Activated CD8-positive, alpha-beta T cell treated with anti-CD3 and anti-CD28 coated beads for 36 hours (primary cell): ENCODE results near the gene MARCHF9. TPM values are rescaled to one million over a fixed set of nuclear protein-coding genes. Genes with fewer than 3 reads are reported as not detected.

Experiments used
- ATAC-seq: fragments of 200-7000 bp; cut with Tn5 transposase; one replicate; pipeline ENCODE4 v1.10.0; 2021; ENCODE audit warnings: mild to moderate bottlenecking, moderate library complexity
- CTCF ChIA-PET: fragments of 350-600 bp; sonication (Branson Sonifier 250); formaldehyde crosslinking; loops from one replicate; lab custom pipeline; 2021; ENCODE audit warnings: antibody characterized with exemption; lab: Charles Lee
- POLR2A ChIA-PET: fragments of 350-600 bp; sonication (Branson Sonifier 250); formaldehyde crosslinking; loops from one replicate; lab custom pipeline; 2021; ENCODE audit warnings: antibody characterized with exemption; lab: Charles Lee
- DNase-seq: peaks from one replicate; pipeline ENCODE4 v3.0.0-alpha.2; 2020
- H3K27ac Mint-ChIP-seq: one replicate; pipeline ENCODE4 v1.8.0; 2021; ENCODE audit warnings: mild to moderate bottlenecking, mixed read lengths
- H3K27me3 Mint-ChIP-seq: one replicate; pipeline ENCODE4 v1.8.0; 2021; ENCODE audit warnings: mixed read lengths
- H3K36me3 Mint-ChIP-seq: one replicate; pipeline ENCODE4 v1.8.0; 2021; ENCODE audit warnings: low read depth, mixed read lengths
- H3K4me1 Mint-ChIP-seq: one replicate; pipeline ENCODE4 v1.8.0; 2021; ENCODE audit warnings: low read depth, mixed read lengths
- H3K4me3 Mint-ChIP-seq: one replicate; pipeline ENCODE4 v1.8.0; 2021; ENCODE audit warnings: mild to moderate bottlenecking, moderate library complexity, mixed read lengths
- H3K9me3 Mint-ChIP-seq: one replicate; pipeline ENCODE4 v1.8.0; 2021; ENCODE audit warnings: mixed read lengths
- intact Hi-C: fragments of 100-400 bp; cut with micrococcal nuclease; formaldehyde crosslinking; loops from one replicate; pipeline ENCODE4 v1.10.0; 2022
- total RNA-seq, 2 experiments: library from RNA; stranded (reverse); gene quantifications; one replicate each; pipeline ENCODE4 v1.2.3, GENCODE V29; 2021
- TF ChIP-seq, protein P1 (sequence below): fragments of 200-600 bp; IDR thresholded peaks from one replicate; pipeline ENCODE4 v1.8.0; 2022; ENCODE audit warnings: antibody characterized with exemption, mild to moderate bottlenecking

Gene MARCHF9
- total RNA-seq, 2 experiments from 2014 or later = 23.4 to 24.3 TPM

DNA sequence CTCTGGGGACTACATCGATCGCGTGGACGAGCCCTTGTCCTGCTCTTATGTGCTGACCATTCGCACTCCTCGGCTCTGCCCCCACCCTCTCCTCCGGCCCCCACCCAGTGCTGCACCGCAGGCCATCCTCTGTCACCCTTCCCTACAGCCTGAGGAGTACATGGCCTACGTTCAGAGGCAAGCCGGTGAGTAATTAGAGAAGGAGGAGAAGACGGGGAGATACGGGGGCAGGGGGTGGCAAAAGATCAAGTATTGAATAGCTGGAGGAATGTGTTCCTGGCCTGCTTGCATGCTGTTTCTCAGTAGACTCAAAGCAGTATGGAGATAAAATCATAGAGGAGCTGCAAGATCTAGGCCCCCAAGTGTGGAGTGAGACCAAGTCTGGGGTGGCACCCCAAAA lies 39.1 kb upstream of the MARCHF9 start:
- DNase-seq (no peak), ATAC-seq (no peak)
- Mint-ChIP-seq H3K36me3 (peaks cover 23% of the 10 kb centered on the region), H3K4me3 (no peak overlapping the region), H3K27ac (no peak overlapping the region), H3K4me1 (no peaks in the 10 kb centered on the region), H3K27me3 (no peaks in the 10 kb centered on the region), H3K9me3 (no peaks in the 10 kb centered on the region)
- ChIA-PET CTCF (no interaction called here), POLR2A (no interaction called here)
- TF ChIP-seq, protein P1, sequence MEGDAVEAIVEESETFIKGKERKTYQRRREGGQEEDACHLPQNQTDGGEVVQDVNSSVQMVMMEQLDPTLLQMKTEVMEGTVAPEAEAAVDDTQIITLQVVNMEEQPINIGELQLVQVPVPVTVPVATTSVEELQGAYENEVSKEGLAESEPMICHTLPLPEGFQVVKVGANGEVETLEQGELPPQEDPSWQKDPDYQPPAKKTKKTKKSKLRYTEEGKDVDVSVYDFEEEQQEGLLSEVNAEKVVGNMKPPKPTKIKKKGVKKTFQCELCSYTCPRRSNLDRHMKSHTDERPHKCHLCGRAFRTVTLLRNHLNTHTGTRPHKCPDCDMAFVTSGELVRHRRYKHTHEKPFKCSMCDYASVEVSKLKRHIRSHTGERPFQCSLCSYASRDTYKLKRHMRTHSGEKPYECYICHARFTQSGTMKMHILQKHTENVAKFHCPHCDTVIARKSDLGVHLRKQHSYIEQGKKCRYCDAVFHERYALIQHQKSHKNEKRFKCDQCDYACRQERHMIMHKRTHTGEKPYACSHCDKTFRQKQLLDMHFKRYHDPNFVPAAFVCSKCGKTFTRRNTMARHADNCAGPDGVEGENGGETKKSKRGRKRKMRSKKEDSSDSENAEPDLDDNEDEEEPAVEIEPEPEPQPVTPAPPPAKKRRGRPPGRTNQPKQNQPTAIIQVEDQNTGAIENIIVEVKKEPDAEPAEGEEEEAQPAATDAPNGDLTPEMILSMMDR = no peak
- intact Hi-C loops = no loop called here

DNA sequence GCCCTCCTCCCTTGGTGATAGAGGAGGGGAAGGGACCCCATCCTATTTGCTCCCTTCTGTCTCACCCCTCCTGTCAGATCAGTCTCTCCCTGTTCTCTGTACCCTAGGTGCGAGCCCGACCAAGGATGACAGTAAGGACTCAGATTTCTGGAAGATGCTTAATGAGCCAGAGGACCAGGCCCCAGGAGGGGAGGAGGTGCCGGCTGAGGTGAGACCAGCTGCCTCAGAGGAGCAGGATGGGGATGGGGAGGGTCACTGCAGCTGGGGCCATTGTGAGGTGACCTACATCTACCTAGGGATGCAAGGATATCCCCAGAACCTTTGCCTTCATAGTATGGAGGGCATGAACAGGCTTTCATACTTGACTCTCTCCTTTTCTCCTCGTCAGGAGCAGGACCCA lies 38.6 kb upstream of the MARCHF9 start:
- Mint-ChIP-seq H3K36me3 (peaks cover 25% of the 10 kb centered on the region), H3K27ac (no peak overlapping the region), H3K9me3 (no peaks in the 10 kb centered on the region), H3K4me3 (no peak overlapping the region), H3K4me1 (no peaks in the 10 kb centered on the region), H3K27me3 (no peaks in the 10 kb centered on the region)
- ChIA-PET POLR2A (no interaction called here), CTCF (interaction anchor here (0.6 kb wide), 1 partner anchor 25 kb away, joined by 3 read pairs; no protein-coding TSS in a partner anchor)
- DNase-seq = no peak
- intact Hi-C loops = no loop called here
- TF ChIP-seq, protein P1 = no peak
- no peak for ATAC-seq

DNA sequence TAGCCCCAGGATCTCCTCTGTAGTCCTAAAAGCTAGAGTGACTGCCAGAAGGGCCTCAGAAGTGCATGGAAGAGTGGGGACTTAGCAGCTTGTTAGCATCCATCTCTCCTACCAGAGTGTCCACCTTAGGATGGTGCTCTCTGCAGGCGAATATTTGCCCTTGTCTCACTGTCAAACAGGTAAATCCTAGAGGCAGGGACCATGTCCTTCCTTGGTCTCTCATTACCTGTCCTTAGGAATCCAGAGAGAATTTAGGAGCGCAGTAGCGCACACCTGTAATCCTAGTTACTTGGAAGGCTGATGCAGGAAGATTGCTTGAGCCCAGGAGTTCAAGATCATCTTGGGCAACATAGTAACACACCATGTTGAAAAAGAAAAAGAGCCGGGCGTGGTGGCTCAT lies 37.8 kb upstream of the MARCHF9 start:
- Mint-ChIP-seq H3K9me3 (no peaks in the 10 kb centered on the region), H3K36me3 (peaks cover 20% of the 10 kb centered on the region), H3K27me3 (no peaks in the 10 kb centered on the region), H3K27ac (no peak overlapping the region), H3K4me3 (no peak overlapping the region), H3K4me1 (no peaks in the 10 kb centered on the region)
- ATAC-seq = no peak
- TF ChIP-seq, protein P1 = no peak
- CTCF ChIA-PET = interaction anchor here (0.6 kb wide), 1 partner anchor 25 kb away, joined by 3 read pairs; no protein-coding TSS in a partner anchor
- POLR2A ChIA-PET = interaction anchor here (2.3 kb wide), 1 partner anchor 14 kb away, joined by 6 read pairs; no protein-coding TSS in a partner anchor
- intact Hi-C loops = no loop called here
- no peak for DNase-seq

DNA sequence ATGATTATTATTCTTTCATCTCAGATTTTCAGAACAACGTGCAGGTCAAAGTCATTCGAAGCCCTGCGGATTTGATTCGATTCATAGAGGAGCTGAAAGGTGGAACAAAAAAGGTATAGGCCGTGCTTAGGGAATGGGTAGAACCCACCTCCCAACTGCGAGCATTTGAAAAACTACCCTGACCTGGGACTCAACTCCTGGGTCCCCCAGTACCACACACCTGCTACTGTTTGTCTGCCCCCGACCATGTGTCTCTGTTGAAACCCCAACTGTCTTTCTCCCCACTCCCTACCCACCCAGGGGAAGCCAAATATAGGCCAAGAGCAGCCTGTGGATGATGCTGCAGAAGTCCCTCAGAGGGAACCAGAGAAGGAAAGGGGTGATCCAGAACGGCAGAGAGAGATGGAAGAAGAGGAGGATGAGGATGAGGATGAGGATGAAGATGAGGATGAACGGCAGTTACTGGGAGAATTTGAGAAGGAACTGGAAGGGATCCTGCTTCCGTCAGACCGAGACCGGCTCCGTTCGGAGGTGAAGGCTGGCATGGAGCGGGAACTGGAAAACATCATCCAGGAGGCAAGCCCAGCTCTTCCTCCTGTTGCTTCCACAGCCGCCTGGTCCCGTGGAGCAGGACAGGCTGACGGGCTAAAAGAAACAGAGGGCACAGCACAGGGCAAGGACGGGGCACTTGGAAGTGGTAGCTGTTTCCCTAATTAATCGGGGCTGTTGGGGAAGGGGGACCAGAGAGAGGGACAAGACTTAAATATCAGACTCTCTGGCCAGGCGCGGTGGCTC lies 36.9 kb upstream of the MARCHF9 start:
- intact Hi-C loops = no loop called here
- DNase-seq (no peak), ATAC-seq (no peak)
- no peaks in the 10 kb centered on the region for H3K4me1 Mint-ChIP-seq
- no peaks in the 10 kb centered on the region for H3K27me3 Mint-ChIP-seq
- H3K9me3 Mint-ChIP-seq = no peaks in the 10 kb centered on the region
- peaks cover 20% of the 10 kb centered on the region for H3K36me3 Mint-ChIP-seq
- CTCF ChIA-PET = interaction anchor here (0.6 to 1.1 kb wide), 3 partner anchors 14 to 134 kb away, joined by 3 read pairs; no protein-coding TSS in a partner anchor
- no peak overlapping the region for H3K27ac Mint-ChIP-seq
- POLR2A ChIA-PET = interaction anchor here (0.8 to 2.3 kb wide), 4 partner anchors 9 to 435 kb away, joined by 3 to 6 read pairs (median 4); no protein-coding TSS in a partner anchor
- H3K4me3 Mint-ChIP-seq = no peak overlapping the region
- TF ChIP-seq, protein P1 = no peak
